Osteocyte (in vitro differentiated cells): ENCODE measurements around the gene SPTLC1. TPM values are rescaled to one million over a fixed set of nuclear protein-coding genes. Genes with fewer than 3 reads are reported as not detected.
A peak's percentile ranks its signal among the peaks of the same experiment; 100 is the strongest.

Experiments
- DNase-seq: peaks from one replicate; pipeline ENCODE4 v3.0.0; 2021; ENCODE audit warnings: mixed read lengths; ENCODE audit not compliant: unreplicated experiment; ENCODE audit errors: extremely low spot score
- H3K27ac Mint-ChIP-seq: one replicate; pipeline ENCODE4 v1.8.0; 2021; ENCODE audit warnings: mild to moderate bottlenecking, mixed read lengths; ENCODE audit not compliant: unreplicated experiment
- H3K27me3 Mint-ChIP-seq: one replicate; pipeline ENCODE4 v1.8.0; 2021; ENCODE audit warnings: mixed read lengths; ENCODE audit not compliant: unreplicated experiment
- H3K36me3 Mint-ChIP-seq: one replicate; pipeline ENCODE4 v1.8.0; 2021; ENCODE audit warnings: mixed read lengths; ENCODE audit not compliant: unreplicated experiment
- H3K4me1 Mint-ChIP-seq: one replicate; pipeline ENCODE4 v1.8.0; 2021; ENCODE audit warnings: mixed read lengths; ENCODE audit not compliant: unreplicated experiment
- H3K4me3 Mint-ChIP-seq: one replicate; pipeline ENCODE4 v1.8.0; 2021; ENCODE audit warnings: mild to moderate bottlenecking, moderate library complexity, mixed read lengths; ENCODE audit not compliant: unreplicated experiment
- H3K9me3 Mint-ChIP-seq: one replicate; pipeline ENCODE4 v1.8.0; 2021; ENCODE audit warnings: mixed read lengths; ENCODE audit not compliant: unreplicated experiment
- total RNA-seq: library from RNA; stranded (reverse); gene quantifications from 2 replicates; pipeline ENCODE4 v1.2.1, GENCODE V29; 2021
- TF ChIP-seq, protein P1 (sequence below): fragments of 200-600 bp; sonication (generic); IDR thresholded peaks from 2 replicates; pipeline ENCODE4 v1.5.0; 2021; ENCODE audit warnings: antibody characterized with exemption, mild to moderate bottlenecking, moderate library complexity

The SPTLC1 gene
- total RNA-seq, 1 donor from 2014 or later, result 93.9 TPM

GRCh38 chr9:92046676-92047075 is 68.5 kb downstream of the SPTLC1 start:
- Mint-ChIP-seq H3K27ac (no peak overlapping the region), H3K4me3 (no peak overlapping the region), H3K36me3 (peaks cover 57% of the 10 kb centered on the region), H3K27me3 (no peaks in the 10 kb centered on the region), H3K4me1 (peaks cover 25% of the 10 kb centered on the region), H3K9me3 (peaks cover 29% of the 10 kb centered on the region)
- DNase-seq, result no peak
- TF ChIP-seq, protein P1, sequence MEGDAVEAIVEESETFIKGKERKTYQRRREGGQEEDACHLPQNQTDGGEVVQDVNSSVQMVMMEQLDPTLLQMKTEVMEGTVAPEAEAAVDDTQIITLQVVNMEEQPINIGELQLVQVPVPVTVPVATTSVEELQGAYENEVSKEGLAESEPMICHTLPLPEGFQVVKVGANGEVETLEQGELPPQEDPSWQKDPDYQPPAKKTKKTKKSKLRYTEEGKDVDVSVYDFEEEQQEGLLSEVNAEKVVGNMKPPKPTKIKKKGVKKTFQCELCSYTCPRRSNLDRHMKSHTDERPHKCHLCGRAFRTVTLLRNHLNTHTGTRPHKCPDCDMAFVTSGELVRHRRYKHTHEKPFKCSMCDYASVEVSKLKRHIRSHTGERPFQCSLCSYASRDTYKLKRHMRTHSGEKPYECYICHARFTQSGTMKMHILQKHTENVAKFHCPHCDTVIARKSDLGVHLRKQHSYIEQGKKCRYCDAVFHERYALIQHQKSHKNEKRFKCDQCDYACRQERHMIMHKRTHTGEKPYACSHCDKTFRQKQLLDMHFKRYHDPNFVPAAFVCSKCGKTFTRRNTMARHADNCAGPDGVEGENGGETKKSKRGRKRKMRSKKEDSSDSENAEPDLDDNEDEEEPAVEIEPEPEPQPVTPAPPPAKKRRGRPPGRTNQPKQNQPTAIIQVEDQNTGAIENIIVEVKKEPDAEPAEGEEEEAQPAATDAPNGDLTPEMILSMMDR, result no peak

- Mint-ChIP-seq H3K27me3 (no peaks in the 10 kb centered on the region), H3K9me3 (peaks cover 30% of the 10 kb centered on the region), H3K27ac (no peak overlapping the region), H3K36me3 (peaks cover 60% of the 10 kb centered on the region), H3K4me1 (peaks cover 21% of the 10 kb centered on the region), H3K4me3 (no peak overlapping the region)
- TF ChIP-seq, protein P1, result no peak
- DNase-seq, result no peak
Measured at GRCh38 chr9:92044936-92045335, 70.3 kb downstream of the SPTLC1 start.

DNA sequence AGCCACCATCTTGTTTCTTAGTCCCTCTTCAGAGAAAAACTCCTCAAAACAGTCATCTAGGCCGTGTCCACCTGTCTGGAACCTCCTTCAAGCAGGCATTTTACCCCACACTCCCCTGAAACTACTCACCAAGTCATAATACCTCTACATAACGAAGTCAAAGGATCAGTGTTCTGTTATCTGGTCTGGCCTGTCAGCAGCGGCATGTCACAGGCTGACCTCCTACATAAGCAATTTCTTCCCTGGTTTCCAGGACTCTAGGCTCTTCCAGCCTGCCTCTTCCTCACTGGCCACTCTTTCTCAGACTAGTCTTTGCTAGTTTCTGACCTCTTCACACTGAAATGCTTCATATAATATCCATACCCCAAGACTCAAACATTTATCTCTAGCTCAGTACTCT is 72.2 kb downstream of the SPTLC1 start:
- DNase-seq, result no peak
- Mint-ChIP-seq H3K4me3 (no peak overlapping the region), H3K36me3 (peaks cover 68% of the 10 kb centered on the region), H3K27me3 (no peaks in the 10 kb centered on the region), H3K27ac (no peak overlapping the region), H3K4me1 (peaks cover 8% of the 10 kb centered on the region), H3K9me3 (peaks cover 30% of the 10 kb centered on the region)
- TF ChIP-seq, protein P1, result no peak

DNA sequence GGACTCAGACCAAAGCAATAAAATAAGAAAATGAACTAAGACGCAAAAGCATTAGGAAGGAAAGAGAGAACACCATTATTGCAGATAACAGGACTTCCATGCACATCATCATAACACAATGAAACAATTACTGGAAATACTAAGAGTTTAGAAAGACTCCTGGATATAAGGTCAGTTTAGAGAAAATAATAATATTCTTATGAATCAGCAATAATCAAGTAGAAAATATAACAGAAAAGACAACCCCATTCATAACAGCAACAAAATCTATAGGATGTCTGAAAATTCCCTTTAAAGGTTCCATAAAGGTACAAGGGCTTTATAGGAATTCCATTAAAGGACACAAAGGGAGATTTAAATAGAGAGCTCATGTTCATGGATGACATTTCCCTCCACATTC is 73.0 kb downstream of the SPTLC1 start:
- H3K27ac Mint-ChIP-seq, result no peak overlapping the region
- no peaks in the 10 kb centered on the region for H3K27me3 Mint-ChIP-seq
- peaks cover 69% of the 10 kb centered on the region for H3K36me3 Mint-ChIP-seq
- H3K4me1 Mint-ChIP-seq, result peaks cover 12% of the 10 kb centered on the region
- no peak overlapping the region for H3K4me3 Mint-ChIP-seq
- H3K9me3 Mint-ChIP-seq, result peaks cover 30% of the 10 kb centered on the region
- DNase-seq, result no peak
- TF ChIP-seq, protein P1, result no peak

DNA sequence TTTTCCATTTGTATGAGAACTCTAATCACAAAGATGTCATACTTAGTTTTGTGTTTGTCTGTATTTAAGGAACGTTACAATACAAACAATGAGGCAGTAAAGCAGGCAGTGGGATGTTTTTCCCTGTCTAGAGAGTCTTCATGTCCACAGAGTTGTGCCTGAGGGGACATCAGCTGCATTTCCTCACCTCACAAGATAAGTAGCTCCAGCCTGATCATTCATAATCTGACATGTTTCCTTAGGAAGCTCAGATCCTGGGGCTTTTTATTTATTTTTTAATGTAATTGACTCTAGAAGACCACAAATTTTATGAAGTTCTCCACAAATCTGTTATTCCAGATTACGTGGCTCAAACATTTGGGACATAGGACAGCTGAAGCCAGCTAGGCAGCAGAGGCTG is 78.5 kb downstream of the SPTLC1 start:
- Mint-ChIP-seq H3K27ac (peak overlapping the region; percentile 72), H3K4me1 (peaks cover 47% of the 10 kb centered on the region), H3K27me3 (no peaks in the 10 kb centered on the region), H3K9me3 (peaks cover 3% of the 10 kb centered on the region), H3K4me3 (no peak overlapping the region), H3K36me3 (peaks cover 40% of the 10 kb centered on the region)
- TF ChIP-seq, protein P1, result no peak
- no peak for DNase-seq
